GM12878 (cell line): ENCODE measurements around the gene PKNOX1. TPM values are rescaled to one million over a fixed set of nuclear protein-coding genes. Genes with fewer than 3 reads are reported as not detected.
"Not testable (repeated sequence)": the region's sequence is repeated elsewhere in the genome, so short reads cannot be mapped to it uniquely, and the experiment has no call there.

Experiments used
- ATAC-seq: fragments of 200-7000 bp; cut with Tn5 transposase; 3 replicates; pipeline ENCODE4 v1.9.1; 2020; ENCODE audit warnings: mild to moderate bottlenecking, moderate library complexity
- BruUV-seq: library from RNA; stranded (reverse); fragments of 400-500 nt; replicated peaks from 2 replicates; lab custom pipeline; 2021; lab: Mats Ljungman, UMichigan
- CTCF ChIA-PET: fragments of 300-600 bp; sonication (Branson Sonifier 250); formaldehyde crosslinking; extraction: SDS; loops from one replicate; lab custom pipeline; 2021; ENCODE audit warnings: inconsistent platforms; lab: Yijun Ruan, JAX
- POLR2A ChIA-PET: fragments of 350-600 bp; formaldehyde crosslinking; extraction: SDS; loops from one replicate; lab custom pipeline; 2021; ENCODE audit warnings: inconsistent platforms; lab: Charles Lee
- RAD21 ChIA-PET: fragments of 300-600 bp; sonication (Branson Sonifier 250); formaldehyde crosslinking; loops from one replicate; lab custom pipeline; 2023; ENCODE audit warnings: antibody characterized with exemption; ENCODE audit not compliant: unreplicated experiment; lab: Charles Lee
- SMC1A ChIA-PET: fragments of 300-600 bp; sonication (Branson Sonifier 250); formaldehyde crosslinking; loops from one replicate; lab custom pipeline; 2023; ENCODE audit not compliant: unreplicated experiment, uncharacterized antibody; lab: Charles Lee
- DNase-seq: peaks from one replicate; pipeline ENCODE4 v3.0.0-alpha.2; 2011; ENCODE audit warnings: low read depth, low spot score
- FAIRE-seq: peaks from 3 replicates; lab custom pipeline; 2011; peaks lifted over from hg19 to GRCh38; lab: Jason Lieb, UNC
- H2AFZ ChIP-seq: 2 replicates; pipeline ENCODE4 v1.6.0; 2011; ENCODE audit warnings: low read depth, low read length, control low read depth; ENCODE audit not compliant: control insufficient read depth
- H3K27ac ChIP-seq: 2 replicates; pipeline ENCODE4 v1.5.1; 2011; ENCODE audit warnings: control low read depth; ENCODE audit not compliant: control insufficient read depth, insufficient read depth
- H3K27me3 ChIP-seq, 2 experiments: replicated peaks in 1 of 2; 2 replicates each; pipeline versions ENCODE4 v1.6.0 to v1.6.1; 2011; ENCODE audit warnings: low read length in 1 of 2; ENCODE audit not compliant: control insufficient read depth in 2 of 2, insufficient read depth in 2 of 2
- H3K36me3 ChIP-seq, 2 experiments: 2 replicates each; pipeline ENCODE4 v1.5.1; 2011; ENCODE audit warnings: low read length in 1 of 2; ENCODE audit not compliant: control insufficient read depth in 2 of 2, insufficient read depth in 2 of 2
- H3K4me1 ChIP-seq: 2 replicates; pipeline ENCODE4 v1.6.1; 2011; ENCODE audit warnings: mild to moderate bottlenecking, low read length, moderate library complexity, mixed read lengths; ENCODE audit not compliant: control insufficient read depth, insufficient read depth
- H3K4me2 ChIP-seq: 2 replicates; pipeline ENCODE4 v1.6.0; 2011; ENCODE audit warnings: control low read depth; ENCODE audit not compliant: control insufficient read depth, insufficient read depth
- H3K4me3 ChIP-seq: fragments of 200-600 bp; sonication (generic); 2 replicates; pipeline ENCODE4 v1.5.1; 2016
- H3K79me2 ChIP-seq: 2 replicates; pipeline ENCODE4 v1.6.0; 2011; ENCODE audit warnings: low read length; ENCODE audit not compliant: control insufficient read depth, insufficient read depth
- H3K9ac ChIP-seq: 2 replicates; pipeline ENCODE4 v1.8.0; 2011; ENCODE audit warnings: low read length, control low read depth, mixed read lengths; ENCODE audit not compliant: control insufficient read depth, insufficient read depth
- H3K9me3 ChIP-seq: replicated peaks from 3 replicates; pipeline ENCODE4 v1.5.1; 2011; ENCODE audit warnings: mild to moderate bottlenecking, low read length; ENCODE audit not compliant: control insufficient read depth, insufficient read depth
- H4K20me1 ChIP-seq: 2 replicates; pipeline ENCODE4 v1.6.0; 2011; ENCODE audit not compliant: control insufficient read depth, insufficient read depth
- WGBS: methylation state at CpG from one replicate; pipeline ENCODE4 v1.1.6; 2016; ENCODE audit warnings: low lambda C conversion rate; ENCODE audit not compliant: insufficient replicate concordance, insufficient coverage; ENCODE audit errors: missing lambda C conversion rate; 5-methylcytosine and 5-hydroxymethylcytosine counted together
- in situ Hi-C: fragments of 300-500 bp; cut with MboI; formaldehyde crosslinking; loops from 9 replicates; pipeline ENCODE4 v1.14.3; 2018; ENCODE audit warnings: mixed read lengths
- intact Hi-C: fragments of 100-400 bp; cut with micrococcal nuclease; formaldehyde crosslinking; loops from one replicate; pipeline ENCODE4 v1.14.2; 2022; ENCODE audit not compliant: unreplicated experiment
- polyA plus RNA-seq, 11 experiments: library from polyadenylated mRNA; depleted of rRNA in 4 of 11; unstranded in 6 of 11; stranded (reverse) in 5 of 11; fragments of >200 nt; fragmentation: Nextera tagmentation in 4 of 11; fragmentation: Illumina TruSeq in 1 of 11; extraction: Ambion mirVana in 4 of 11; extraction: Trizol in 1 of 11; gene quantifications; 1 replicate in 1 of 11; 2 replicates in 10 of 11; pipeline versions ENCODE4 v1.2.1 to v1.2.3, GENCODE V29; 2011 to 2016; ENCODE audit warnings: inconsistent platforms in 2 of 11, missing spikeins in 2 of 11, low read depth in 1 of 11
- total RNA-seq, 4 experiments: library from RNA; depleted of rRNA in 3 of 4; stranded (reverse); fragments of >200 nt in 3 of 4; fragmentation: Illumina TruSeq in 1 of 4; extraction: Trizol in 1 of 4; gene quantifications; 2 replicates each; pipeline versions ENCODE4 v1.2.1 to v1.2.3, GENCODE V29; 2013 to 2021

PKNOX1 gene
- total and polyA plus RNA-seq, 10 of the 15 experiments (the other 5 are each of a cell fraction or from before 2014, with no cell fraction given) = 6.9 to 23.7 (median 13.2) TPM

GRCh38 chr21:43037918-43038658 is 63.7 kb downstream of the PKNOX1 start:
- POLR2A ChIA-PET, BruUV-seq: not testable (repeated sequence)

GRCh38 chr21:43038659-43039044 is 64.3 kb downstream of the PKNOX1 start:
- H2AFZ ChIP-seq, FAIRE-seq, H3K4me3 ChIP-seq, RAD21 ChIA-PET, H3K4me2 ChIP-seq, H3K4me1 ChIP-seq, in situ Hi-C loops, H3K79me2 ChIP-seq, H3K36me3 ChIP-seq, H3K9ac ChIP-seq, SMC1A ChIA-PET, H3K27me3 ChIP-seq, POLR2A ChIA-PET, BruUV-seq, H4K20me1 ChIP-seq, H3K27ac ChIP-seq, DNase-seq, ATAC-seq, H3K9me3 ChIP-seq, CTCF ChIA-PET, intact Hi-C loops: not testable (repeated sequence)
- 60% methylated on average over 3 of the region's 10 CpGs for WGBS

More at GRCh38 chr21:43037918-43038658, 63.7 kb downstream of the PKNOX1 start:
- H3K9me3 ChIP-seq, CTCF ChIA-PET, H3K27me3 ChIP-seq, H3K79me2 ChIP-seq, FAIRE-seq, H4K20me1 ChIP-seq, H3K4me3 ChIP-seq, H3K4me1 ChIP-seq, H3K36me3 ChIP-seq, SMC1A ChIA-PET, H3K9ac ChIP-seq, H3K27ac ChIP-seq, RAD21 ChIA-PET, intact Hi-C loops, H3K4me2 ChIP-seq, in situ Hi-C loops, DNase-seq, H2AFZ ChIP-seq, ATAC-seq: not testable (repeated sequence)
- 76% methylated on average over 5 of the region's 19 CpGs for WGBS

GRCh38 chr21:43042169-43042568 is 67.8 kb downstream of the PKNOX1 start:
- H4K20me1 ChIP-seq, H3K79me2 ChIP-seq, H3K4me2 ChIP-seq, H3K36me3 ChIP-seq, H2AFZ ChIP-seq, intact Hi-C loops, FAIRE-seq, BruUV-seq, H3K9me3 ChIP-seq, in situ Hi-C loops, H3K9ac ChIP-seq, H3K4me3 ChIP-seq, H3K4me1 ChIP-seq, ATAC-seq, SMC1A ChIA-PET, RAD21 ChIA-PET, DNase-seq, POLR2A ChIA-PET, H3K27me3 ChIP-seq, H3K27ac ChIP-seq, CTCF ChIA-PET: not testable (repeated sequence)
- 60% methylated on average over 1 of the region's 5 CpGs for WGBS

GRCh38 chr21:43043291-43043690 is 68.9 kb downstream of the PKNOX1 start:
- H3K4me2 ChIP-seq, H3K36me3 ChIP-seq, RAD21 ChIA-PET, CTCF ChIA-PET, H3K4me3 ChIP-seq, H3K4me1 ChIP-seq, ATAC-seq, POLR2A ChIA-PET, intact Hi-C loops, H3K27me3 ChIP-seq, SMC1A ChIA-PET, BruUV-seq, H3K27ac ChIP-seq, H3K9me3 ChIP-seq, H4K20me1 ChIP-seq, H3K79me2 ChIP-seq, DNase-seq, H3K9ac ChIP-seq, in situ Hi-C loops, H2AFZ ChIP-seq, FAIRE-seq: not testable (repeated sequence)
- WGBS = 70% methylated on average over 7 of the region's 14 CpGs
